Gastrocnemius medialis (tissue), 4 donors: ENCODE results near the gene UGT1A9. TPM values are rescaled to one million over a fixed set of nuclear protein-coding genes. Genes with fewer than 3 reads are reported as not detected.

Experiments used
- ATAC-seq, 2 donors: fragments of 150-250 bp; one replicate each; pipeline ENCODE4 v1.9.1; 2016
- DNase-seq, 2 donors: peaks; one replicate each; pipeline ENCODE4 v3.0.0-alpha.2; 2019
- H3K27ac ChIP-seq, 4 donors: fragments of 200-600 bp; sonication (generic); 1 replicate in 1 of 4; 2 replicates in 3 of 4; pipeline ENCODE4 v1.5.1; 2016 to 2018; ENCODE audit warnings: mild to moderate bottlenecking in 2 of 4, moderate library complexity in 1 of 4
- H3K27me3 ChIP-seq, 3 donors: fragments of 200-600 bp; sonication (generic) in 2 of 3; 1 replicate in 1 of 3; 2 replicates in 2 of 3; pipeline versions ENCODE4 v1.5.1 to v1.6.0; 2016 to 2019; ENCODE audit warnings: mild to moderate bottlenecking in 1 of 3, moderate library complexity in 1 of 3
- H3K36me3 ChIP-seq, 2 donors: fragments of 200-600 bp; sonication (generic) in 1 of 2; one replicate each; pipeline ENCODE4 v1.5.1; 2017 to 2018
- H3K4me1 ChIP-seq, 2 donors: fragments of 200-600 bp; sonication (generic) in 1 of 2; one replicate each; pipeline ENCODE4 v1.5.1; 2016 to 2017; ENCODE audit warnings: mild to moderate bottlenecking in 2 of 2
- H3K4me3 ChIP-seq, 4 donors: fragments of 200-600 bp; sonication (generic) in 3 of 4; 1 replicate in 1 of 4; 2 replicates in 3 of 4; pipeline ENCODE4 v1.5.1; 2016 to 2019; ENCODE audit warnings: mild to moderate bottlenecking in 2 of 4
- H3K9me3 ChIP-seq, 3 donors: fragments of 200-600 bp; sonication (generic) in 2 of 3; 1 replicate in 1 of 3; 2 replicates in 2 of 3; pipeline ENCODE4 v1.5.1; 2016 to 2019
- POLR2A ChIP-seq, 2 donors: fragments of 450-650 bp; IDR thresholded peaks; one replicate each; pipeline ENCODE4 v1.6.1; 2017; ENCODE audit warnings: antibody characterized with exemption in 2 of 2, mild to moderate bottlenecking in 2 of 2, moderate library complexity in 2 of 2
- in situ Hi-C, 4 donors: fragments of 200-750 bp; cut with MboI; loops; one replicate each; pipeline versions ENCODE4 v1.15.0 to v1.8.0; 2017; ENCODE audit warnings: low sequenced_read_pairs in 4 of 4
- intact Hi-C: fragments of 100-400 bp; cut with DNase I; formaldehyde crosslinking; loops from one replicate; pipeline ENCODE4 v1.15.1; 2023; ENCODE audit warnings: low total_unique reads
- total RNA-seq, 4 donors: library from RNA; depleted of rRNA; stranded (reverse); fragments of >200 nt; gene quantifications; one replicate each; pipeline versions ENCODE4 v1.1.0 to v1.2.3, GENCODE V29; 2016
- TF ChIP-seq, protein P1 (sequence below), 5 experiments: fragments of 450-650 bp in 3 of 5; fragments of 200-600 bp in 2 of 5; sonication (generic) in 2 of 5; IDR thresholded peaks in 4 of 5; conservative IDR thresholded peaks in 1 of 5; 1 replicate in 4 of 5; 2 replicates in 1 of 5; pipeline ENCODE4 v1.5.1; 2016 to 2019; ENCODE audit warnings: antibody characterized with exemption in 5 of 5, mild to moderate bottlenecking in 3 of 5, moderate library complexity in 3 of 5

The UGT1A9 gene
- total RNA-seq, 4 donors from 2014 or later = 0.13 to 0.38 TPM; not detected in 2

DNA sequence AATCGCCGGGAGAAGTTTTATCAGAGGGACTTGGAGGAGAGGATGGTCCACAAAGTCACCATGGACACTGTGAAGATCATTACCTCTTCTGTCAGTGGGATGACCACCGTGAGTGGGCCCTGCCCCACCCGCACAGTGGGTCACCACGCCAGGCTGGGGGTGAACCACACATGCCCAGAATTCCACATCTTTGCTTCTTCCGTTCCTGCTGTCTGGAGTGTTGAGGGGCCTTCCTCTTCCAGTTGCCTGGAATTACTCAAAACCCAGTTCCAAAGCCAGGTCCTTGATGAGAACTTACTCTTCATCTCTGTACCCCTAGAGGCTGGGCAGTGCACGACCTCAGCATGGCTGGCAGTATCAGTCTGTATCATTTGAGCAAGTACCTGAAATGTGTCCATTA, 128.5 kb downstream of the UGT1A9 start:
- no peak for DNase-seq
- H3K4me3 ChIP-seq = no peak overlapping the region

DNA sequence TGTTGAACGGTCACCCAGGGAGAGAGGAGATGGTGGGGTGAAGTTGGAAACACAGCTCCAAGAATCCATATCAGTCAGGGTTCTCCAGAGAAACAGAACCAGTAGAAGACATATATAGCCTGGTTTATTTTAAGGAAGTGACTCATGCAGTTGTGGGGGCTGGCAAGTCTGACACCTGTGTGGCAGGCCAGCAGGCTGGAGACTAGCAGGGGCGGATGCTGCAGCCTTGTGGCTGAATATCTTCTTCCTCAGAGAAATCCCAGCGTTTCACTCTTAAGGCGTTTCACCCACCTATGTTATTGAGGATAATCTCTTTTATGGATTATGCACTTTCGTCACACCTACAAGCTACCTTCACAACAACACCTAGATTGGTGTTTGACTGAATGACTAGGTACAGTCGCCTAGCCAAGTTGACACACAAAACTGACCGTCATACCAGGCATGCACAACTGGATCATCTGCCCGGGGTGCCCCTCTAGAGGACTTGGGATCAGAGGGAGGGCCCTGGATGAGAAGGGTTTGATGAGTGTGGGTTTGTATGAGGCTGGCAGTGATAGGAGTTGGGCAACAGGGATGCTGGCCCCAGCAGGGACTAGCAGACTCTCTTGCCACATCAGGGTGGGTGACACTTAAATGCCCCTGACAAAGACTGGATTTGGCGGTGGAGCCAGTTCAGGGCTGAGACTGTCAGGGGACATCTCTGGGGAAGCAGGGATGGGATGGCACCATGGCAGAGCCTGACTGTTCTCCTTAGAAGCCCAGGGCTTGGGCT, 129.8 kb downstream of the UGT1A9 start:
- ATAC-seq (no peak), DNase-seq (no peak)
- TF ChIP-seq, protein P1, sequence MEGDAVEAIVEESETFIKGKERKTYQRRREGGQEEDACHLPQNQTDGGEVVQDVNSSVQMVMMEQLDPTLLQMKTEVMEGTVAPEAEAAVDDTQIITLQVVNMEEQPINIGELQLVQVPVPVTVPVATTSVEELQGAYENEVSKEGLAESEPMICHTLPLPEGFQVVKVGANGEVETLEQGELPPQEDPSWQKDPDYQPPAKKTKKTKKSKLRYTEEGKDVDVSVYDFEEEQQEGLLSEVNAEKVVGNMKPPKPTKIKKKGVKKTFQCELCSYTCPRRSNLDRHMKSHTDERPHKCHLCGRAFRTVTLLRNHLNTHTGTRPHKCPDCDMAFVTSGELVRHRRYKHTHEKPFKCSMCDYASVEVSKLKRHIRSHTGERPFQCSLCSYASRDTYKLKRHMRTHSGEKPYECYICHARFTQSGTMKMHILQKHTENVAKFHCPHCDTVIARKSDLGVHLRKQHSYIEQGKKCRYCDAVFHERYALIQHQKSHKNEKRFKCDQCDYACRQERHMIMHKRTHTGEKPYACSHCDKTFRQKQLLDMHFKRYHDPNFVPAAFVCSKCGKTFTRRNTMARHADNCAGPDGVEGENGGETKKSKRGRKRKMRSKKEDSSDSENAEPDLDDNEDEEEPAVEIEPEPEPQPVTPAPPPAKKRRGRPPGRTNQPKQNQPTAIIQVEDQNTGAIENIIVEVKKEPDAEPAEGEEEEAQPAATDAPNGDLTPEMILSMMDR (IDR thresholded peaks at IDR 0.05 in 4 of 5, conservative IDR thresholded peaks at IDR 0.05 in 1 of 5) = no peak
- no peak for TF ChIP-seq POLR2A (IDR thresholded peaks at IDR 0.05)
- no peaks in the 10 kb centered on the region for H3K27me3 ChIP-seq
- H3K36me3 ChIP-seq = no peaks in the 10 kb centered on the region
- intact Hi-C loops = no loop called here
- in situ Hi-C loops = no loop called here
- H3K9me3 ChIP-seq = no peaks in the 10 kb centered on the region
- H3K27ac ChIP-seq = no peak overlapping the region
- no peaks in the 10 kb centered on the region for H3K4me1 ChIP-seq
- H3K4me3 ChIP-seq = no peak overlapping the region

More for the DNA sequence above, 128.5 kb downstream of the UGT1A9 start:
- Histone ChIP-seq H3K36me3 (no peaks in the 10 kb centered on the region), H3K9me3 (no peaks in the 10 kb centered on the region), H3K27ac (no peak overlapping the region), H3K27me3 (no peaks in the 10 kb centered on the region), H3K4me1 (no peaks in the 10 kb centered on the region)
- TF ChIP-seq, protein P1 (IDR thresholded peaks at IDR 0.05 in 4 of 5, conservative IDR thresholded peaks at IDR 0.05 in 1 of 5) = no peak
- TF ChIP-seq POLR2A (IDR thresholded peaks at IDR 0.05) = no peak
- intact Hi-C loops (no loop called here), in situ Hi-C loops (no loop called here)
- no peak for ATAC-seq

DNA sequence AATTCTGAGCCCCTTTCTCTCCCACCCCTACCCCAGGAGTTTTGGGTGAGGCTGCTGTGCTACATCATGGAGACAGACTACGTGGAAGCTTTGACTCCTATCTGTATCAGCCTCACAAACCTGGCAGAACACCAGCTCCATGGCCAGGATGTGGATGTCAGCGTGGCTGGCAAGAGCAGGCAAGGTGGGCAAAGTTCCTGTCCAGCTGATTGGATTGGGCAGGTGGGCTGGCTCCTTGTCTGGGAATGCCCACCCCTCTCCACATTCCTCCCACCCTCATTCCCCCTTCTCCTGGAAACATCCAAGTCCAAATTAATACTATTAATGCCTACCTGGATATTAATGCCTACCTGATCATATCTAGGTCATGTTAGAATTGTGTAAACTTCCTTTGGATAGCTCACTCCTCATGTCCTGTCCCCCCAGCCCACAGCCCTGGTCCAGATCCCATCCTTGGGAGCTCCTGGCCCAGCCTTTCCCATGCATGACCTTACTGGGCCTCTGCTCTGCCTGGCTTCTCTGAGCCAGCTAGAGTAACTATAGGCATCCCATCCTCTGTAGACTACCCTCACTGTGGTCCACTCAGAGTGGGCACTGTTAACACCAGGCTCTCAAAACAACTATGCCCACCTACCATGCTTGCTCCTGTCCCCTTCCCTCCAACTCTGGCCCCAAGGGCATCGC, 130.6 kb downstream of the UGT1A9 start:
- DNase-seq (no peak), ATAC-seq (no peak)
- Histone ChIP-seq H3K36me3 (no peaks in the 10 kb centered on the region), H3K27me3 (no peaks in the 10 kb centered on the region), H3K4me1 (no peaks in the 10 kb centered on the region), H3K27ac (no peak overlapping the region), H3K9me3 (no peaks in the 10 kb centered on the region), H3K4me3 (no peak overlapping the region)
- in situ Hi-C loops (no loop called here), intact Hi-C loops (no loop called here)
- TF ChIP-seq, protein P1 (IDR thresholded peaks at IDR 0.05 in 4 of 5, conservative IDR thresholded peaks at IDR 0.05 in 1 of 5) = no peak
- TF ChIP-seq POLR2A (IDR thresholded peaks at IDR 0.05) = no peak

DNA sequence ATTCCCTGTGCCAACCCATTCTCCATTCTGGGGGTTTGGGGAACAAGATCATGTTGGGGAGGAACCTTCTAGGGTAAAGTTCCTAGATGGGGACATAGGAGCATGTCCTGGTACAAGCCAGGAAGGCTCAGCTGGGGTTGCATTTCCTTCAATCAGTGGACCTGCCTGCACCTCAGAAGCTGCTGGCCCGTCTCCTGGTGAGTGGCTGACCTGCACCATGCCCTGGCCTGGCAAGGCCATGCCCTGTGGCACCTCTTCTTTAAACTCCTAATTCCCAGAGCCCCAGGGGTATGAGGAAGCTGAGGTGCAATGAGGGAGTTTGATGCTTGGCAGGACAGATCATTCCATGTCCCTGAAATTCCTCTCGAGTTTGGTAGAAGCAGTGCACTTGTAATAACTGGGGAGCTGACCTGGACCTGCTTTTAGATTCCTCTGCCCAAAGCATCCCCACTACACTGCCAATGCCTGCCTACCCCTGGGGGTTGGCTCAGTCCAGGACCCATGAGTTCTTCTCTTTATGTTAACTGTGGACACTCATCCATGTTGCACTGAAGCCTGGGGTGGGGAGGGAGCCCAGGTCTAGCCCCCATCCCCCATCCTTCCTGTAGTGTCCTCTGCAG, 131.7 kb downstream of the UGT1A9 start:
- DNase-seq = no peak
- ATAC-seq = no peak
- H3K4me1 ChIP-seq = no peaks in the 10 kb centered on the region
- H3K4me3 ChIP-seq = no peak overlapping the region
- no peaks in the 10 kb centered on the region for H3K36me3 ChIP-seq
- TF ChIP-seq, protein P1 (IDR thresholded peaks at IDR 0.05 in 4 of 5, conservative IDR thresholded peaks at IDR 0.05 in 1 of 5) = no peak
- TF ChIP-seq POLR2A (IDR thresholded peaks at IDR 0.05) = no peak
- intact Hi-C loops = no loop called here
- H3K27ac ChIP-seq = no peak overlapping the region
- in situ Hi-C loops = no loop called here
- no peaks in the 10 kb centered on the region for H3K27me3 ChIP-seq
- no peaks in the 10 kb centered on the region for H3K9me3 ChIP-seq
